GM12878 (cell line): ENCODE data around the gene TRPM6. TPM values are rescaled to one million over a fixed set of nuclear protein-coding genes. Genes with fewer than 3 reads are reported as not detected.

ENCODE experiments used
- ATAC-seq: fragments of 200-7000 bp; cut with Tn5 transposase; 3 replicates; pipeline ENCODE4 v1.9.1; 2020; ENCODE audit warnings: mild to moderate bottlenecking, moderate library complexity
- BruUV-seq: library from RNA; stranded (reverse); fragments of 400-500 nt; replicated peaks from 2 replicates; lab custom pipeline; 2021; lab: Mats Ljungman, UMichigan
- CTCF ChIA-PET: fragments of 300-600 bp; sonication (Branson Sonifier 250); formaldehyde crosslinking; extraction: SDS; loops from one replicate; lab custom pipeline; 2021; ENCODE audit warnings: inconsistent platforms; lab: Yijun Ruan, JAX
- POLR2A ChIA-PET: fragments of 350-600 bp; formaldehyde crosslinking; extraction: SDS; loops from one replicate; lab custom pipeline; 2021; ENCODE audit warnings: inconsistent platforms; lab: Charles Lee
- RAD21 ChIA-PET: fragments of 300-600 bp; sonication (Branson Sonifier 250); formaldehyde crosslinking; loops from one replicate; lab custom pipeline; 2023; ENCODE audit warnings: antibody characterized with exemption; ENCODE audit not compliant: unreplicated experiment; lab: Charles Lee
- SMC1A ChIA-PET: fragments of 300-600 bp; sonication (Branson Sonifier 250); formaldehyde crosslinking; loops from one replicate; lab custom pipeline; 2023; ENCODE audit not compliant: unreplicated experiment, uncharacterized antibody; lab: Charles Lee
- DNase-seq: peaks from one replicate; pipeline ENCODE4 v3.0.0-alpha.2; 2011; ENCODE audit warnings: low read depth, low spot score
- FAIRE-seq: peaks from 3 replicates; lab custom pipeline; 2011; peaks lifted over from hg19 to GRCh38; lab: Jason Lieb, UNC
- H2AFZ ChIP-seq: 2 replicates; pipeline ENCODE4 v1.6.0; 2011; ENCODE audit warnings: low read depth, low read length, control low read depth; ENCODE audit not compliant: control insufficient read depth
- H3K27ac ChIP-seq: 2 replicates; pipeline ENCODE4 v1.5.1; 2011; ENCODE audit warnings: control low read depth; ENCODE audit not compliant: control insufficient read depth, insufficient read depth
- H3K27me3 ChIP-seq, 2 experiments: replicated peaks in 1 of 2; 2 replicates each; pipeline versions ENCODE4 v1.6.0 to v1.6.1; 2011; ENCODE audit warnings: low read length in 1 of 2; ENCODE audit not compliant: control insufficient read depth in 2 of 2, insufficient read depth in 2 of 2
- H3K36me3 ChIP-seq, 2 experiments: 2 replicates each; pipeline ENCODE4 v1.5.1; 2011; ENCODE audit warnings: low read length in 1 of 2; ENCODE audit not compliant: control insufficient read depth in 2 of 2, insufficient read depth in 2 of 2
- H3K4me1 ChIP-seq: 2 replicates; pipeline ENCODE4 v1.6.1; 2011; ENCODE audit warnings: mild to moderate bottlenecking, low read length, moderate library complexity, mixed read lengths; ENCODE audit not compliant: control insufficient read depth, insufficient read depth
- H3K4me2 ChIP-seq: 2 replicates; pipeline ENCODE4 v1.6.0; 2011; ENCODE audit warnings: control low read depth; ENCODE audit not compliant: control insufficient read depth, insufficient read depth
- H3K4me3 ChIP-seq: fragments of 200-600 bp; sonication (generic); 2 replicates; pipeline ENCODE4 v1.5.1; 2016
- H3K79me2 ChIP-seq: 2 replicates; pipeline ENCODE4 v1.6.0; 2011; ENCODE audit warnings: low read length; ENCODE audit not compliant: control insufficient read depth, insufficient read depth
- H3K9ac ChIP-seq: 2 replicates; pipeline ENCODE4 v1.8.0; 2011; ENCODE audit warnings: low read length, control low read depth, mixed read lengths; ENCODE audit not compliant: control insufficient read depth, insufficient read depth
- H3K9me3 ChIP-seq: replicated peaks from 3 replicates; pipeline ENCODE4 v1.5.1; 2011; ENCODE audit warnings: mild to moderate bottlenecking, low read length; ENCODE audit not compliant: control insufficient read depth, insufficient read depth
- H4K20me1 ChIP-seq: 2 replicates; pipeline ENCODE4 v1.6.0; 2011; ENCODE audit not compliant: control insufficient read depth, insufficient read depth
- CEBPB ChIP-seq, 2 experiments: fragments of 150-350 bp in 1 of 2; IDR thresholded peaks; 2 replicates each; pipeline ENCODE4 v1.6.1; 2012 to 2014; ENCODE audit warnings: low read depth in 2 of 2, low read length in 2 of 2, borderline replicate concordance in 1 of 2, inconsistent platforms in 1 of 2
- DPF2 ChIP-seq: fragments of 450-650 bp; IDR thresholded peaks from 2 replicates; pipeline ENCODE4 v1.6.1; 2017; ENCODE audit warnings: mild to moderate bottlenecking
- ELK1 ChIP-seq: IDR thresholded peaks from 2 replicates; pipeline ENCODE4 v1.6.1; 2012; ENCODE audit warnings: low read depth, low read length, improper control_type of control experiment
- GATAD2B ChIP-seq: fragments of 450-650 bp; conservative IDR thresholded peaks from 2 replicates; pipeline ENCODE4 v1.6.1; 2017; ENCODE audit warnings: low read depth, mild to moderate bottlenecking, moderate library complexity
- KAT2A ChIP-seq: conservative IDR thresholded peaks from 2 replicates; pipeline ENCODE4 v1.6.1; 2011; ENCODE audit warnings: low read depth, low read length; ENCODE audit not compliant: control insufficient read depth
- MEF2A ChIP-seq: IDR thresholded peaks from 2 replicates; pipeline ENCODE4 v1.6.1; 2011; ENCODE audit warnings: low read depth, mild to moderate bottlenecking, low read length, moderate library complexity; ENCODE audit not compliant: insufficient read depth
- MEF2B ChIP-seq: fragments of 450-650 bp; IDR thresholded peaks from 2 replicates; pipeline ENCODE4 v1.6.1; 2018; ENCODE audit warnings: mild to moderate bottlenecking, moderate library complexity; ENCODE audit not compliant: partially characterized antibody, poor library complexity, severe bottlenecking
- NFYB ChIP-seq: IDR thresholded peaks from 2 replicates; pipeline ENCODE4 v1.6.1; 2011; ENCODE audit warnings: low read depth, mild to moderate bottlenecking, low read length, improper control_type of control experiment, moderate library complexity; ENCODE audit not compliant: insufficient read depth
- PRDM15 ChIP-seq: fragments of 450-650 bp; formaldehyde crosslinking; IDR thresholded peaks from 2 replicates; pipeline ENCODE4 v1.4.0; 2020; ENCODE audit warnings: mild to moderate bottlenecking, moderate library complexity
- RB1 ChIP-seq: fragments of 450-650 bp; formaldehyde crosslinking; IDR thresholded peaks from 2 replicates; pipeline ENCODE4 v1.6.1; 2017; ENCODE audit warnings: mild to moderate bottlenecking, borderline replicate concordance
- SKIL ChIP-seq: fragments of 450-650 bp; IDR thresholded peaks from 2 replicates; pipeline ENCODE4 v1.6.1; 2017; ENCODE audit warnings: mild to moderate bottlenecking, low read depth, inconsistent platforms; ENCODE audit not compliant: poor library complexity, severe bottlenecking
- YBX1 ChIP-seq: fragments of 450-650 bp; IDR thresholded peaks from 2 replicates; pipeline ENCODE4 v1.6.1; 2016; ENCODE audit warnings: antibody characterized with exemption
- ZBTB40 ChIP-seq: fragments of 450-650 bp; IDR thresholded peaks from 2 replicates; pipeline ENCODE4 v1.6.1; 2016; ENCODE audit warnings: mild to moderate bottlenecking, moderate library complexity, borderline replicate concordance
- WGBS: methylation state at CpG from one replicate; pipeline ENCODE4 v1.1.6; 2016; ENCODE audit warnings: low lambda C conversion rate; ENCODE audit not compliant: insufficient replicate concordance, insufficient coverage; ENCODE audit errors: missing lambda C conversion rate; 5-methylcytosine and 5-hydroxymethylcytosine counted together
- in situ Hi-C: fragments of 300-500 bp; cut with MboI; formaldehyde crosslinking; loops from 9 replicates; pipeline ENCODE4 v1.14.3; 2018; ENCODE audit warnings: mixed read lengths
- intact Hi-C: fragments of 100-400 bp; cut with micrococcal nuclease; formaldehyde crosslinking; loops from one replicate; pipeline ENCODE4 v1.14.2; 2022; ENCODE audit not compliant: unreplicated experiment
- polyA plus RNA-seq, 11 experiments: library from polyadenylated mRNA; depleted of rRNA in 4 of 11; unstranded in 6 of 11; stranded (reverse) in 5 of 11; fragments of >200 nt; fragmentation: Nextera tagmentation in 4 of 11; fragmentation: Illumina TruSeq in 1 of 11; extraction: Ambion mirVana in 4 of 11; extraction: Trizol in 1 of 11; gene quantifications; 1 replicate in 1 of 11; 2 replicates in 10 of 11; pipeline versions ENCODE4 v1.2.1 to v1.2.3, GENCODE V29; 2011 to 2016; ENCODE audit warnings: inconsistent platforms in 2 of 11, missing spikeins in 2 of 11, low read depth in 1 of 11
- total RNA-seq, 4 experiments: library from RNA; depleted of rRNA in 3 of 4; stranded (reverse); fragments of >200 nt in 3 of 4; fragmentation: Illumina TruSeq in 1 of 4; extraction: Trizol in 1 of 4; gene quantifications; 2 replicates each; pipeline versions ENCODE4 v1.2.1 to v1.2.3, GENCODE V29; 2013 to 2021

The TRPM6 gene
- total and polyA plus RNA-seq, 10 of the 15 experiments (the other 5 are each of a cell fraction or from before 2014, with no cell fraction given), result under 0.01 to 0.34 (median 0.05) TPM; not detected in 1

DNA sequence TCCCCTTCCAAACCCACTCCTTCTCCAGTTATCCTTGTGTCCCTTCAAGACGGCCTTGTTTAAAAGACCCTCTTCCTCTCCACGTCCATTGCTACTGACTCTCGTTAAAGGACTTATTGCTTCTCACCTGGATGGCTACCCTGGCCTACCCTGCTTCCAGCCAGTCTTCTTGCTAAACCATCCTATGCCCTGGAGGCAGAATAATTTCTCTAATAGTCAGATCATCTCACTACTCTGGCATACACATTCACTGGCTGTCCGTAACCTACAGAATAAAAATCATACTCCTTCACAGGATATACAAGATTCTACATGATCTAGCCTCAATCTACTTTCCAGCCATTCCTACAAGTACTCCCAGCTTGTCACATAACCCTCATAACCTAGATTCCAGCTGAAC is 92.6 kb downstream of the TRPM6 start:
- CTCF ChIA-PET, result interaction anchor here (1.5 kb wide), 1 partner anchor 21 kb away, joined by 6 read pairs; no protein-coding TSS in a partner anchor
- Histone ChIP-seq H3K9me3 (no peaks in the 10 kb centered on the region), H4K20me1 (no peaks in the 10 kb centered on the region), H3K4me3 (no peak overlapping the region), H3K4me1 (no peaks in the 10 kb centered on the region), H3K9ac (no peak overlapping the region), H2AFZ (no peak overlapping the region), H3K79me2 (no peaks in the 10 kb centered on the region), H3K27ac (no peak overlapping the region), H3K36me3 (no peaks in the 10 kb centered on the region), H3K27me3 (no peaks in the 10 kb centered on the region), H3K4me2 (no peak overlapping the region)
- in situ Hi-C loops, result no loop called here
- 21% methylated on average over 4 of the region's 4 CpGs for WGBS
- SMC1A ChIA-PET, result interaction anchor here (1.3 to 1.7 kb wide), 2 partner anchors 17 to 281 kb away, joined by 3 to 5 read pairs; no protein-coding TSS in a partner anchor
- no TSS peak for BruUV-seq
- intact Hi-C loops, result no loop called here
- FAIRE-seq, result no peak
- DNase-seq, result no peak
- POLR2A ChIA-PET, result no interaction called here
- no peak for ATAC-seq
- RAD21 ChIA-PET, result no interaction called here
- no peak for TF ChIP-seq MEF2B
- no peak for TF ChIP-seq ELK1
- TF ChIP-seq KAT2A, result no peak
- no peak for TF ChIP-seq YBX1
- no peak for TF ChIP-seq GATAD2B
- TF ChIP-seq MEF2A, result no peak
- no peak for TF ChIP-seq PRDM15 (CRISPR knock-in tag)
- no peak for TF ChIP-seq RB1
- no peak for TF ChIP-seq ZBTB40
- TF ChIP-seq DPF2, result no peak
- no peak for TF ChIP-seq SKIL
- no peak for TF ChIP-seq CEBPB (IDR thresholded peaks at IDR 0.05; ENCODE audit: borderline replicate concordance in 1 of 2, low read depth in 2 of 2, low read length in 2 of 2)
- TF ChIP-seq NFYB, result no peak
